Hematopoietic multipotent progenitor cell treated with erythropoietin and hydrocortisone succinate and interleukin-3 and kit ligand, for 17 days (in vitro differentiated cells): ENCODE data around the gene CASP14.
"Not testable (repeated sequence)": the region's sequence is repeated elsewhere in the genome, so short reads cannot be mapped to it uniquely, and the experiment has no call there.

ENCODE experiments used
- DNase-seq: peaks from one replicate; pipeline ENCODE4 v3.0.0-alpha.2; 2015; ENCODE audit warnings: low spot score

The CASP14 gene

GRCh38 chr19:15048885-15049541 lies at the start of gene CASP14:
Gene CASP14, plus strand, starts transcription at chr19:15049480. Its CDS starts 2,772 bp downstream, at chr19:15052252.
- DNase-seq = no peak

- DNase-seq = no peak
These were observed 41.0 kb upstream of the CASP14 start for GRCh38 chr19:15008308-15008707.

GRCh38 chr19:15010501-15011300 lies 38.6 kb upstream of the CASP14 start:
- no peak for DNase-seq

GRCh38 chr19:15014579-15014978 lies 34.7 kb upstream of the CASP14 start:
- DNase-seq = no peak

- DNase-seq = no peak
These were observed 33.2 kb upstream of the CASP14 start for GRCh38 chr19:15015946-15016542.

GRCh38 chr19:15018836-15019235 lies 30.4 kb upstream of the CASP14 start:
- not testable (repeated sequence) for DNase-seq

- no peak for DNase-seq
These were observed 27.8 kb upstream of the CASP14 start for GRCh38 chr19:15021286-15022007.

- no peak for DNase-seq
These were observed 26.5 kb upstream of the CASP14 start for GRCh38 chr19:15022752-15023151.

GRCh38 chr19:15025217-15025616 lies 24.1 kb upstream of the CASP14 start:
- no peak for DNase-seq

GRCh38 chr19:15028490-15028889 lies 20.8 kb upstream of the CASP14 start:
- no peak for DNase-seq

- DNase-seq = no peak
These were observed 17.6 kb upstream of the CASP14 start for GRCh38 chr19:15031675-15032074.

GRCh38 chr19:15035795-15036311 lies 13.4 kb upstream of the CASP14 start:
- no peak for DNase-seq

- DNase-seq = no peak
These were observed 11.7 kb upstream of the CASP14 start for GRCh38 chr19:15037586-15037985.

GRCh38 chr19:15038294-15038693 lies 11.0 kb upstream of the CASP14 start:
- DNase-seq = no peak

GRCh38 chr19:15042003-15042402 lies 7.3 kb upstream of the CASP14 start:
- DNase-seq = no peak

GRCh38 chr19:15042826-15043225 lies 6.5 kb upstream of the CASP14 start:
- DNase-seq = no peak

GRCh38 chr19:15045506-15045905 lies 3.8 kb upstream of the CASP14 start:
- DNase-seq = no peak

GRCh38 chr19:15047680-15048079 lies 1.6 kb upstream of the CASP14 start:
- no peak for DNase-seq

GRCh38 chr19:15048128-15048527 lies 1.2 kb upstream of the CASP14 start:
- DNase-seq = no peak

- no peak for DNase-seq
These were observed 1.4 kb downstream of the CASP14 start for GRCh38 chr19:15050639-15051038.

GRCh38 chr19:15062036-15062435 lies 12.8 kb downstream of the CASP14 start:
- DNase-seq = no peak

- DNase-seq = not testable (repeated sequence)
These were observed 21.1 kb downstream of the CASP14 start for GRCh38 chr19:15070386-15070785.
